K562 (cell line): ENCODE results near the gene HSPA1B. TPM values are rescaled to one million over a fixed set of nuclear protein-coding genes. Genes with fewer than 3 reads are reported as not detected.

ENCODE experiments used
- C11orf30 ChIP-seq: fragments of 450-650 bp; IDR thresholded peaks from 2 replicates; pipeline ENCODE4 v1.6.1; 2016; ENCODE audit warnings: low read depth, mild to moderate bottlenecking
- ETS2 ChIP-seq: IDR thresholded peaks from 2 replicates; pipeline ENCODE4 v1.6.1; 2016; ENCODE audit warnings: borderline replicate concordance, missing genetic modification characterization, mild to moderate bottlenecking, moderate library complexity, missing compliant biosample characterization; ENCODE audit not compliant: poor library complexity, severe bottlenecking
- ETV6 ChIP-seq, 3 experiments: fragments of 150-350 bp in 1 of 3; sonication (generic) in 1 of 3; formaldehyde crosslinking in 1 of 3; IDR thresholded peaks; 2 replicates each; pipeline versions ENCODE4 v1.6.1 to v1.8.0; 2014 to 2022; ENCODE audit warnings: borderline replicate concordance in 2 of 3, low read depth in 2 of 3, antibody characterized with exemption in 1 of 3, low read length in 1 of 3, mild to moderate bottlenecking in 1 of 3, missing genetic modification reagents in 1 of 3
- FOXJ3 ChIP-seq: sonication (generic); formaldehyde crosslinking; IDR thresholded peaks from 2 replicates; pipeline ENCODE4 v1.4.0; 2020; ENCODE audit warnings: mild to moderate bottlenecking, missing genetic modification reagents
- LCOR ChIP-seq: sonication (generic); formaldehyde crosslinking; IDR thresholded peaks from 2 replicates; pipeline ENCODE4 v1.8.0; 2022; ENCODE audit warnings: mild to moderate bottlenecking, missing genetic modification reagents
- MAFG ChIP-seq: fragments of 450-650 bp; conservative IDR thresholded peaks from 2 replicates; pipeline ENCODE4 v1.6.1; 2016; ENCODE audit warnings: missing genetic modification characterization, missing compliant biosample characterization
- MLX ChIP-seq, 2 experiments: fragments of 450-650 bp in 1 of 2; sonication (generic) in 1 of 2; formaldehyde crosslinking; conservative IDR thresholded peaks; 2 replicates each; pipeline versions ENCODE4 v1.4.0 to v1.8.1; 2020 to 2022; ENCODE audit warnings: mild to moderate bottlenecking in 1 of 2, missing genetic modification reagents in 1 of 2
- NEUROD1 ChIP-seq: fragments of 150-350 bp; IDR thresholded peaks from 2 replicates; pipeline ENCODE4 v1.6.1; 2014; ENCODE audit warnings: borderline replicate concordance, low read length, low read depth; ENCODE audit not compliant: partially characterized antibody
- RBM17 ChIP-seq: fragments of 200-400 bp; formaldehyde crosslinking; IDR thresholded peaks from 2 replicates; pipeline ENCODE4 v1.6.1; 2017; ENCODE audit warnings: low read depth, mild to moderate bottlenecking, low read length, borderline replicate concordance
- RHOXF2B ChIP-seq: fragments of 250-450 bp; sonication (Bioruptor Pico); conservative IDR thresholded peaks from 2 replicates; pipeline ENCODE4 v1.5.1; 2021
- SMARCA4 ChIP-seq: fragments of 450-650 bp; IDR thresholded peaks from 2 replicates; pipeline ENCODE4 v1.6.1; 2016
- SOX6 ChIP-seq: fragments of 450-650 bp; IDR thresholded peaks from 2 replicates; pipeline ENCODE4 v1.6.1; 2014; ENCODE audit warnings: mild to moderate bottlenecking
- ZNF707 ChIP-seq: fragments of 250-450 bp; sonication (Bioruptor Pico); conservative IDR thresholded peaks from 2 replicates; pipeline ENCODE4 v1.8.0; 2022; ENCODE audit warnings: inconsistent platforms, mild to moderate bottlenecking, moderate library complexity
- polyA plus RNA-seq, 8 experiments: library from polyadenylated mRNA; depleted of rRNA in 4 of 8; stranded (reverse) in 5 of 8; unstranded in 3 of 8; fragments of >200 nt; fragmentation: Nextera tagmentation in 2 of 8; fragmentation: Illumina TruSeq in 1 of 8; extraction: Ambion mirVana in 2 of 8; extraction: Trizol in 1 of 8; gene quantifications; 2 replicates each; pipeline versions ENCODE4 v1.2.1 to v1.2.3, GENCODE V29; 2011 to 2014; ENCODE audit warnings: inconsistent platforms in 1 of 8, missing spikeins in 1 of 8
- total RNA-seq, 7 experiments: library from RNA; depleted of rRNA in 6 of 7; stranded (reverse); fragments of >200 nt in 6 of 7; fragmentation: Illumina TruSeq in 2 of 7; extraction: Trizol in 2 of 7; gene quantifications; 2 replicates each; pipeline versions ENCODE4 v1.2.1 to v1.2.3, GENCODE V29; 2011 to 2021; ENCODE audit warnings: low replicate concordance in 1 of 7
- TF ChIP-seq, protein P1 (sequence below): IDR thresholded peaks from 2 replicates; pipeline ENCODE4 v1.6.1; 2016; ENCODE audit warnings: missing genetic modification characterization, missing compliant biosample characterization
- TF ChIP-seq, protein P2 (sequence below): fragments of 250-450 bp; sonication (Bioruptor Pico); IDR thresholded peaks from 2 replicates; pipeline ENCODE4 v1.4.0; 2020; ENCODE audit warnings: mild to moderate bottlenecking, moderate library complexity
- TF ChIP-seq, protein P3 (sequence below): sonication (generic); IDR thresholded peaks from 2 replicates; pipeline ENCODE4 v1.6.1; 2016
- TF ChIP-seq, protein P4 (sequence below): fragments of 450-650 bp; conservative IDR thresholded peaks from 2 replicates; pipeline ENCODE4 v1.6.1; 2016; ENCODE audit warnings: missing genetic modification characterization, low read depth, mild to moderate bottlenecking, missing compliant biosample characterization, moderate library complexity

The HSPA1B gene
- total and polyA plus RNA-seq, 9 of the 15 experiments (the other 6 are each of a cell fraction or from before 2014, with no cell fraction given) = 0.27 to 227 (median 51.2) TPM

DNA sequence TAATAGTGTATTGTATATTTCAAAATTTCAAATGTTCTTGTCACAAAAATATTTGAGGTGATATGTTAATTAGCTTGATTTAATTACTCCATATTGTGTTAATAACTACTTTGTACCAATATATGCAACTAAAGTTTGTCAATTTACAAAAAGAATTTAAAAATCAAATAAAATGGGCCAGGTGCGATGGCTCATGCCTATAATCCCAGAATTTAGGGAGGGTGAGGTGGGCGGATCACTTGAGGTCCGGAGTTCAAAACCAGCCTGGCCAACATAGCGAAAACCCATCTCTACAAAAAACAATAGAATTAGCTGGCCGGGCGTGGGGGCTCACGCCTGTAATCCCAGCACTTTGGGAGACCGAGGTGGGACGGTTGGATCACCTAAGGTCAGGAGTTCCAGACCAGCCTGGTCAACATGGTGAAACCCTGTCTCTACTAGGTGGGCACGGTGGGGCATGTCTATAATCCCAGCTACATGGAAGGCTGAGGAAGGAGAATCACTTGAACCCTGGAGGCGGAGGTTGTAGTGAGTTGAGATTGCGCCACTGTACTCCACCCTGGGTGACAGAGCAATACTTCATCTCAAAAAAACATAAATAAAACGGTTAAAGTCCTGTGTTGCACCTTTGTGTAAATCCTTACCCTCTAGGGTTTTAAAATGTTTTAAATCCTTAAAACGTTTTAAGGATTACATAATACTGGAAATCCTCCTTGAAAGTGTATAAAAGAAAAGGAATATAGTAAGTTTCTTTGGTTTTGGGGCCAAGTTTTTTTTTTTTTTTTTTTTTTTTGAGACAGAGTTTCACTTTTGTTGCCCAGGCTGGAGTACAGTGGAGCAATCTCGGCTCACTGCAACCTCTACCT, 4.0 kb downstream of the HSPA1B start (continued):
- TF ChIP-seq, protein P1, sequence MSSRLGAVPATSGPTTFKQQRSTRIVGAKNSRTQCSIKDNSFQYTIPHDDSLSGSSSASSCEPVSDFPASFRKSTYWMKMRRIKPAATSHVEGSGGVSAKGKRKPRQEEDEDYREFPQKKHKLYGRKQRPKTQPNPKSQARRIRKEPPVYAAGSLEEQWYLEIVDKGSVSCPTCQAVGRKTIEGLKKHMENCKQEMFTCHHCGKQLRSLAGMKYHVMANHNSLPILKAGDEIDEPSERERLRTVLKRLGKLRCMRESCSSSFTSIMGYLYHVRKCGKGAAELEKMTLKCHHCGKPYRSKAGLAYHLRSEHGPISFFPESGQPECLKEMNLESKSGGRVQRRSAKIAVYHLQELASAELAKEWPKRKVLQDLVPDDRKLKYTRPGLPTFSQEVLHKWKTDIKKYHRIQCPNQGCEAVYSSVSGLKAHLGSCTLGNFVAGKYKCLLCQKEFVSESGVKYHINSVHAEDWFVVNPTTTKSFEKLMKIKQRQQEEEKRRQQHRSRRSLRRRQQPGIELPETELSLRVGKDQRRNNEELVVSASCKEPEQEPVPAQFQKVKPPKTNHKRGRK = no peak
- TF ChIP-seq C11orf30 = no peak
- TF ChIP-seq MAFG (tag) = peak; percentile 48; the same call in 1 of the 2 replicates
- TF ChIP-seq ZNF707 (CRISPR knock-in tag) = no peak
- peak in 1 of 2 experiments; percentile 43; a peak in 1 of 4 replicates for TF ChIP-seq ETV6 (IDR thresholded peaks at IDR 0.05; ENCODE audit: borderline replicate concordance in 1 of 2, low read depth in 2 of 2, low read length in 1 of 2)
- no peak for TF ChIP-seq ETV6 (CRISPR knock-in tag; IDR thresholded peaks at IDR 0.05; ENCODE audit: borderline replicate concordance)
- TF ChIP-seq LCOR = 0 out of 2 replicates have a peak, but pooled peaks have one; percentile 46
- TF ChIP-seq, protein P2, sequence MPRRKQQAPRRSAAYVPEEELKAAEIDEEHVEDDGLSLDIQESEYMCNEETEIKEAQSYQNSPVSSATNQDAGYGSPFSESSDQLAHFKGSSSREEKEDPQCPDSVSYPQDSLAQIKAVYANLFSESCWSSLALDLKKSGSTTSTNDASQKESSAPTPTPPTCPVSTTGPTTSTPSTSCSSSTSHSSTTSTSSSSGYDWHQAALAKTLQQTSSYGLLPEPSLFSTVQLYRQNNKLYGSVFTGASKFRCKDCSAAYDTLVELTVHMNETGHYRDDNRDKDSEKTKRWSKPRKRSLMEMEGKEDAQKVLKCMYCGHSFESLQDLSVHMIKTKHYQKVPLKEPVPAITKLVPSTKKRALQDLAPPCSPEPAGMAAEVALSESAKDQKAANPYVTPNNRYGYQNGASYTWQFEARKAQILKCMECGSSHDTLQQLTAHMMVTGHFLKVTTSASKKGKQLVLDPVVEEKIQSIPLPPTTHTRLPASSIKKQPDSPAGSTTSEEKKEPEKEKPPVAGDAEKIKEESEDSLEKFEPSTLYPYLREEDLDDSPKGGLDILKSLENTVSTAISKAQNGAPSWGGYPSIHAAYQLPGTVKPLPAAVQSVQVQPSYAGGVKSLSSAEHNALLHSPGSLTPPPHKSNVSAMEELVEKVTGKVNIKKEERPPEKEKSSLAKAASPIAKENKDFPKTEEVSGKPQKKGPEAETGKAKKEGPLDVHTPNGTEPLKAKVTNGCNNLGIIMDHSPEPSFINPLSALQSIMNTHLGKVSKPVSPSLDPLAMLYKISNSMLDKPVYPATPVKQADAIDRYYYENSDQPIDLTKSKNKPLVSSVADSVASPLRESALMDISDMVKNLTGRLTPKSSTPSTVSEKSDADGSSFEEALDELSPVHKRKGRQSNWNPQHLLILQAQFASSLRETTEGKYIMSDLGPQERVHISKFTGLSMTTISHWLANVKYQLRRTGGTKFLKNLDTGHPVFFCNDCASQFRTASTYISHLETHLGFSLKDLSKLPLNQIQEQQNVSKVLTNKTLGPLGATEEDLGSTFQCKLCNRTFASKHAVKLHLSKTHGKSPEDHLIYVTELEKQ (CRISPR knock-in tag) = no peak
- TF ChIP-seq NEUROD1 = peak; percentile 21
- peak; percentile 55 for TF ChIP-seq SOX6
- TF ChIP-seq RBM17 = no peak
- TF ChIP-seq, protein P3, sequence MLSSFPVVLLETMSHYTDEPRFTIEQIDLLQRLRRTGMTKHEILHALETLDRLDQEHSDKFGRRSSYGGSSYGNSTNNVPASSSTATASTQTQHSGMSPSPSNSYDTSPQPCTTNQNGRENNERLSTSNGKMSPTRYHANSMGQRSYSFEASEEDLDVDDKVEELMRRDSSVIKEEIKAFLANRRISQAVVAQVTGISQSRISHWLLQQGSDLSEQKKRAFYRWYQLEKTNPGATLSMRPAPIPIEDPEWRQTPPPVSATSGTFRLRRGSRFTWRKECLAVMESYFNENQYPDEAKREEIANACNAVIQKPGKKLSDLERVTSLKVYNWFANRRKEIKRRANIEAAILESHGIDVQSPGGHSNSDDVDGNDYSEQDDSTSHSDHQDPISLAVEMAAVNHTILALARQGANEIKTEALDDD = no peak
- TF ChIP-seq ETS2 (tag) = no peak
- TF ChIP-seq RHOXF2B (CRISPR knock-in tag) = no peak
- TF ChIP-seq, protein P4, sequence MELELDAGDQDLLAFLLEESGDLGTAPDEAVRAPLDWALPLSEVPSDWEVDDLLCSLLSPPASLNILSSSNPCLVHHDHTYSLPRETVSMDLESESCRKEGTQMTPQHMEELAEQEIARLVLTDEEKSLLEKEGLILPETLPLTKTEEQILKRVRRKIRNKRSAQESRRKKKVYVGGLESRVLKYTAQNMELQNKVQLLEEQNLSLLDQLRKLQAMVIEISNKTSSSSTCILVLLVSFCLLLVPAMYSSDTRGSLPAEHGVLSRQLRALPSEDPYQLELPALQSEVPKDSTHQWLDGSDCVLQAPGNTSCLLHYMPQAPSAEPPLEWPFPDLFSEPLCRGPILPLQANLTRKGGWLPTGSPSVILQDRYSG (tag) = no peak
- peak; percentile 75 for TF ChIP-seq SMARCA4
- TF ChIP-seq FOXJ3 (CRISPR knock-in tag) = no peak
- TF ChIP-seq MLX (CRISPR knock-in tag; conservative IDR thresholded peaks at IDR 0.05) = 0 out of 4 replicates have a peak, but pooled peaks of 1 of the 2 experiments have one; percentile 13
